HG03575 (cell line): ENCODE data around the gene CFAP119.
"Not testable (repeated sequence)": the region's sequence is repeated elsewhere in the genome, so short reads cannot be mapped to it uniquely, and the experiment has no call there.

Source experiments
- ATAC-seq: cut with Tn5 transposase; IDR thresholded peaks from one replicate; pipeline ENCODE4 v1.9.1; 2021; ENCODE audit not compliant: unreplicated experiment, insufficient number of reproducible peaks, low FRiP score; ENCODE audit errors: extremely low read depth

The CFAP119 gene

GRCh38 chr16:30761928-30762902 lies at the start of gene CFAP119, which contains the start of gene RNF40:
TSS of gene CFAP119 (minus strand) at chr16:30762062. CDS start at chr16:30761748, 314 bp downstream.
TSS of gene RNF40 (plus strand) at chr16:30762322. CDS start at chr16:30762546, 224 bp downstream.
- peak; percentile 44 for ATAC-seq

GRCh38 chr16:30809675-30810074 lies 47.8 kb upstream of the CFAP119 start:
- ATAC-seq, result not testable (repeated sequence)

GRCh38 chr16:30808890-30809426 lies 47.1 kb upstream of the CFAP119 start:
- ATAC-seq, result not testable (repeated sequence)

- no peak for ATAC-seq
Observed at GRCh38 chr16:30808146-30808545, 46.3 kb upstream of the CFAP119 start.

GRCh38 chr16:30805370-30806169 lies 43.7 kb upstream of the CFAP119 start:
- no peak for ATAC-seq

GRCh38 chr16:30805056-30805369 lies 43.2 kb upstream of the CFAP119 start:
- no peak for ATAC-seq

- ATAC-seq, result no peak
Observed at GRCh38 chr16:30802936-30803335, 41.1 kb upstream of the CFAP119 start.

GRCh38 chr16:30797670-30798309 lies 35.9 kb upstream of the CFAP119 start:
- no peak for ATAC-seq

GRCh38 chr16:30794634-30795033 lies 32.8 kb upstream of the CFAP119 start:
- no peak for ATAC-seq

- ATAC-seq, result no peak
Observed at GRCh38 chr16:30793508-30794069, 31.7 kb upstream of the CFAP119 start.

GRCh38 chr16:30787613-30788378 lies 25.9 kb upstream of the CFAP119 start:
- no peak for ATAC-seq

- ATAC-seq, result no peak
Observed at GRCh38 chr16:30786936-30787612, 25.2 kb upstream of the CFAP119 start, which contains the start of gene ZNF629. TSS of gene ZNF629 (minus strand) at chr16:30787205. CDS start at chr16:30784482, 2,723 bp downstream.

- ATAC-seq, result no peak
Observed at GRCh38 chr16:30786115-30786935, 24.5 kb upstream of the CFAP119 start.

- no peak for ATAC-seq
Observed at GRCh38 chr16:30785126-30786106, 23.6 kb upstream of the CFAP119 start.

- ATAC-seq, result no peak
Observed at GRCh38 chr16:30784215-30784614, 22.4 kb upstream of the CFAP119 start.
